ENCODE measurements around the gene SFXN2.
"Not testable (repeated sequence)": the region's sequence is repeated elsewhere in the genome, so short reads cannot be mapped to it uniquely, and the experiment has no call there.

SFXN2 gene

GRCh38 chr10:102752934-102753664, 38.7 kb downstream of the SFXN2 start:
- DNase-seq (ENCODE audit: low read depth in 2 of 2), result no peak

DNA sequence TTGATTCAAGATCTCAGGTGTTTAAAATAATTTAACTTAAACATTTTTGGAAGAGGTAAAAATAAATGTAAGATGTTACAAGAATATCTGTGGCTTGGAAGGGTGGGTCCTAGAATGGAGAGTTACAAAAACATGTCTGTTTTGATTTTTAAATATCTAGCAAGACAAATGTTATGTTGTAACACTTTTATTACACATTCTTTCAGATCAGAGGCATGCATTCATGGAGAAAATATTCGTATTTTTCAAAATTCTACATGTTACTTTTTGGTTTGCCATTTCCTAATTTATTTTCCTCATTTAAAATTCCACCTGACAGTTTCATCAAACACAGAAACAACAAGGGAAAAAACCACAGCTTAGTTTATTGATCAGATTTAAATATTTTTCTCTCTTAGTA, 39.3 kb downstream of the SFXN2 start:
- no peak for DNase-seq (ENCODE audit: low read depth in 2 of 2)

GRCh38 chr10:102757323-102757722, 42.9 kb downstream of the SFXN2 start:
- no peak for DNase-seq (ENCODE audit: low read depth in 2 of 2)

DNA sequence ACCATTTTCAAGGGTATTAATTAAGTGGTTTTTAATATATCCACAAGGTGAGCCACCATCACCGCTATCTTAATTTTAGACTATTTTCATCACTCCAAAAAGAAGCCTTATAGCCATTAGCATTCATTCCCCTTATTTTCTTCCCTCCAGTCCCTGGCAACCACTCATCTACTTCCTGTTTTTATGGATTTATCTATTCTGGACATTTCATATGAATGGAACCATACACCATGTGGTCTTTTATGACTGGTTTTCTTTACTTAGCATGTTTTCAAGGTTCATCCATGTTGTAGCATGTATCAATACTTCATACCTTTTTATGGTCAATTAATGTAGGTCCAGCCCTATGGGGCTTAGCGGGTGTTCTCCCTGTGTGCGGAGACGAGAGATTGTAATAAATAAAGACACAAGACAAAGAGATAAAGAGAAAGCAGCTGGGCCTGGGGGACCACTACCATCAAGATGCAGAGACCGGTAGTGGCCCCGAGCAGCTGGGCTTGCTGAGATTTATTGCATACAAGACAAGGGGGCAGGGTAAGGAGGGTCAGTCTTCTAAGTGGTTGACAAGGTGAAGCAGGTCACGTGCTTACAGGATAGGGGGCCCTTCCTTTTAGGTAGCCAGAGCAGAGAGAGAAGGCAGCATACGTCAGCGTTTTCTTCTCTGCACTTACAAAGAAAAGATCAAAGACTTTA, 44.0 kb downstream of the SFXN2 start:
- DNase-seq (ENCODE audit: low read depth in 2 of 2), result no peak

GRCh38 chr10:102758933-102759262, 44.5 kb downstream of the SFXN2 start:
- DNase-seq (ENCODE audit: low read depth in 2 of 2), result not testable (repeated sequence)

DNA sequence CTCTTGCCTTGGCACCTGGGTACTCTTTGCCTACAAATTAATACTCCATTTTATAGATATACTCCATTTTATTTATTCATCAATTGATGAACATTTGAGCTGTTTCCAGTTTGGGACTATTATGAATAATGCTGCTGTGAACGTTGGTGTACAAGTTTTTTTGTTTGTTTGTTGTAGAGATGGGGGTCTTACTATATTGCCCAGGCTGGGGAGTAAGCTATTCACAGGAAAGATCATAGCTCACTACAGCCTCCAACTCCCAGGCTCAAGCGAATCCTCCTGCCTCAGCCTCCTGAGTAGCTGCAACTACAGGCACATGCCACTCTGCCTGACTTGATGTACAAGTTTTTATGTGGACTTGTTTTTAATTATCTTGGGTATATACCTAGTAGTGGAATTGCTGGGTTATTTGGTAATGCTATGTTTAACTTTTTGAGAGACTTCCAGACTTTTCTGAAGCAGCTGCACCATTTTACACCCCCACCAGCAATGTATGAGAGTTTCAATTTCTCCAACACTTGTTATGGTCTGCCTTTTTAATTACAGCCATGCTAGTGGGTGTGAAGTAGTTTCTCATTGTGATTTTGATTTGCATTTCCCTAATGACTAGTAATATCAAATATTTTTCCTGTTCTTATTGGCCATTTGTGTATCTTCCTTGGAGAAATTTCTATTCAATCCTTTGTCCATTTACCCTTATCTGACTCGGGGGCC, 45.2 kb downstream of the SFXN2 start:
- DNase-seq (ENCODE audit: low read depth in 2 of 2), result no peak

- no peak for DNase-seq (ENCODE audit: low read depth in 2 of 2)
Measured at GRCh38 chr10:102761981-102762380, 47.5 kb downstream of the SFXN2 start.

GRCh38 chr10:102762401-102763015, 48.1 kb downstream of the SFXN2 start:
- DNase-seq (ENCODE audit: low read depth in 2 of 2), result no peak

DNA sequence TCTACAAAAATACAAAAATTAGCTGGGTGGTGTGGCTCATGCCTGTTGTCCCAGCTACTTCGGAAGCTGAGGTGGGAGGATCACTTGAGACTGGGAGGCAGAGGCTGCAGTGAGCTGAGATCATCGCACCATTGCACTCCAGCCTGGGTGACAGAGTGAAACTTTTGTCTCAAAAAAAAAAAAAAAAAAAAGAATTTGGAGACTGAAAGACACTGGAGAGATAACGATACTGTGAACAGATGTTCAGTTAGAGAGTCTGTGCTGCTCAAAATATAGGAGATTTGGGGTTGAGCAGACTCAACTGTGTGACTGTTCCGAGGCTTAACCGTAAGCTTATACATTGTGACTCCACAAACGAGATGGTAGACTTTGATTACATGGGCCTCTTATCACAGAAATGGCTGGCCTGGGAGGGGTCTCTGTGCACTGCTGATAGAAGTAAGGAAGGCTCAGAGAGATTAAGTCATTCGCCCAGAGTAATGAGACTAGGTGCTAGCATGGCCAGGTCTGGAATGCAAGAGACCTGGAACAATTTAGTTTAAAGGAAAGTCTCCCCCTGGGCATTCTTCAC, 48.7 kb downstream of the SFXN2 start:
- DNase-seq (ENCODE audit: low read depth in 2 of 2), result no peak

DNA sequence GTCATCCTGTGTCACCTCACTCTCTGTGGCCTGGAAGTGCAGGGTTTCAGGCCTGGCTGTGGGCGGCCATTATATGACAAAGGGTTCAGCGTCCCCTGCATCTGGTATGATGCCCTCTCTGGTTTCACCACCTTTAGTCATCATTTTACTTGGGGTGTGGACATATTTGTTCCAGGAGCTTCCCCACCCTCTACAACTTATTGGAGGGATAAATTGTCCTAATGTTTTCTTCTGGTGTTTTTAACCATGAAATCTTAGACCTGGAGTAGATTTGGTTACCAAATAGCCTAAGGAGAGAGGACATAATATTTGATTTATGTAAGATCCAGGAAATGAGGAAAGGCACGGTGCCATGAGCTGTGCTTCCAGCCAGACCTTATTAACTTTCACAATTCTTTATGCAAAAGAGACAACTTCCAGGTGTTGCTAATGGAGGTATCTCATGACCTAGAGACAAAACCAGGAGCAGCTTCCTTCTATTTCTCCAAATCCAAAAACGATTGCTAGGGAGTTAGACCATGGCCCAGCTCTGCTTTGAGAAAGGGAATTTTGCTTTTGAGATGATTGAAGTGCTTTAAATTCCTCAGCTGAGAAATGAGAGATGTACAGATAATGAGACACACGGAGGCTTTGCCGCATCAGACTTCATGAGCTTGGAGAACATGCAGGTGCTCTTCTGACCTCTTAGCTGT, 50.2 kb downstream of the SFXN2 start:
- DNase-seq (ENCODE audit: low read depth in 2 of 2), result no peak

GRCh38 chr10:102765336-102765735, 50.9 kb downstream of the SFXN2 start:
- no peak for DNase-seq (ENCODE audit: low read depth in 2 of 2)

DNA sequence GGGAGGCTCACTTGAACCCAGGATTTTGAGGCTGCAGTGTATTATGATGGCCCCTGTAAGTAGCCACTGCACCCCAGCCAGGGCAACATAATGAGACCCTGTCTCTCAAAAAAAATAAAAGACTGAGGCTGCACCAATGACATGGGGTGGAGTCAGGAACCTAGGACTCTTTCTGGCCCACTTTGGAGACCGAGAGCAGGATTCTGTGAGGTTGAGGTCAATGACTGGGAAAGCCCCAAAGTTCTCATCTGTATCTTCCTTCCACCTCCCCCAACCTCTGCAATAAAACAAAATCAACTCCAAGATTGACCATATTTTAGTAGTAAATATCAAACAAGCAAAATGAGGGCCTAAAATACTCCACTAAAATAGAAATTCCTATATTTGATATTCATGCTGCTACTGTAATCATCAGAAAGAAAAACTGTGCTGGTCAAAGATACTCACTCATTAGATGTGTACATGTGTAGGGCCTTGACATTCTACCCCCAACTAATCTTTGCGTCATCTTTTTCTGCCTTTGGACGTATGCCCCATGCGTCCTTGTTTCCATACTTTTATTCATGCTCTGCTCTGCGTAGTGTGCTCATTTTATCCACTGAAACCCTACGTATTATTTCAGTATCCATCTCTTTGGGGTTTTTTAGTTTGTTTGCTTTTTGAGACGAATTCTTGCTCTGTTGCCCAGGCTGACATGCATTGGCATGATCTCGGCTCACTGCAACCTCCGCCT, 53.2 kb downstream of the SFXN2 start:
- DNase-seq (ENCODE audit: low read depth in 2 of 2), result no peak

DNA sequence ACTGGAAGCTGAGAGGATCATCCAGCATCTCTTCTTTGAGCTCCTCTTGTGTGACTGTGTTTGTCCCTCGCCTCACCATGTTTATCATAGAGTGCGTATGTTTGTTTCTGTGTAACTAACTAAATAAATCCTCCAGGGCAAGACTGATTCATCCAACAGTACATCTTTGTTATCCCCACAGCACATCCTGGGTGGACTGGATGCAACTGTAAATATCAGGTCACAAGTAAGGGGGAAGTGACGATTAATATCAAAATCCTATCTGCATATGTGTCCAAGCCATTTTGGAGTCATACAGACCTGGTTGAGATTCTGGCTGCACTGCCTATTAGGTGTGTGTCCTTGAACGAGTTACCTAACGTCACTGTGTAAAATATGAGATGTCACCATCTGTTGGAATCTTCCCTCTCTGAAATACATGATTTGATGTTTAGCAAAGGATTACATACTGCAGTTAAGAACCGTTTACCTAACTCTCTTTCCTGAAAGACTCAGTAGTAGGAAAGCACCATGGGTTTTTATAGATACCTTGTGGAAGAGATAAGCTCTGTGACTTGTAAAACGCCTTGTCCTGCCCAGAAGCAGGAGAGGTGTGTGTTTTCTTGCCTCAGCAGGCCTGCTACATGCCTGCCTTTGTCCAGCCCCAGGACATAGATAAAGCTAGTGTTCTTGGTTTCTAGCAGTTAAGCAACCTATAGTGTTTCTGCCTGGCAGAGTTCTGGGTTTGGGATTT, 55.1 kb downstream of the SFXN2 start:
- DNase-seq (ENCODE audit: low read depth in 2 of 2), result no peak

DNA sequence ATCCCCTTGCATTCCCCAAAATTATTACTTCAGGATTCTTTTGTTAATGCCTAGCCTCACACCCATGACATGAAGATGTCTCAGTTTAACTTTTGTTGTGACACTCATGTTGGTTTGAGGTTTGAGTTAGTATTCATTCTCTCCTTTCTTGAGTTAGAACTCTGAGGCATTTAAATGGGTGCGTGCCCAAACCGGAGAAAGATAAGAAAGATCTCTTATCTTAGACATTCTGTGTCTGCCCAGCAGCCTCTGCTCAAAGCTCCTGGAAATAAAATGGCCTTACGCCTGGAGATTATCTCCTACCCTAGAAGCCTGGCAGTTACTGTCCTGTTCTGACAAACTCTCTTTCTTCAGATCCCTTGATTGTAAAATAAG, 55.7 kb downstream of the SFXN2 start:
- DNase-seq (ENCODE audit: low read depth in 2 of 2), result no peak

DNA sequence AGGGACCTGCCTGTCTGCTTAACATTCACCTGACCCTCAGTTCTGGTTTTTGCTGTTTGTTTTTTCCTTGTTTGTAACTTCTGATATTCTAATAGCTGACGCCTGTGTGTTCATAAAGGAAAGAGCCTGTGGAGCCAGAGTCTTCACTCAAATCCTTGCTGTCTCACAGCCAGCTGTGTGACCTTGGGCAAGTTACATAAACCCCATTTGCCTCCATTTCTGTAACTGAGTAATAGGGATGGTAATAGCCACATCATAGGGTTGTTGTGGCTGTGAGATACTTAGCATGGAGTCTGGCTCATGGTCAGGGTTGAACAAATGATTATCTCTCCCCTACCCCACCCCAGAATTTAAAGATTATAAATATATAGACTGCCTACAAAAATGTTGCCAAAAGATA, 56.4 kb downstream of the SFXN2 start:
- no peak for DNase-seq (ENCODE audit: low read depth in 2 of 2)

- no peak for DNase-seq (ENCODE audit: low read depth in 2 of 2)
Measured at GRCh38 chr10:102773320-102773719, 58.9 kb downstream of the SFXN2 start.

DNA sequence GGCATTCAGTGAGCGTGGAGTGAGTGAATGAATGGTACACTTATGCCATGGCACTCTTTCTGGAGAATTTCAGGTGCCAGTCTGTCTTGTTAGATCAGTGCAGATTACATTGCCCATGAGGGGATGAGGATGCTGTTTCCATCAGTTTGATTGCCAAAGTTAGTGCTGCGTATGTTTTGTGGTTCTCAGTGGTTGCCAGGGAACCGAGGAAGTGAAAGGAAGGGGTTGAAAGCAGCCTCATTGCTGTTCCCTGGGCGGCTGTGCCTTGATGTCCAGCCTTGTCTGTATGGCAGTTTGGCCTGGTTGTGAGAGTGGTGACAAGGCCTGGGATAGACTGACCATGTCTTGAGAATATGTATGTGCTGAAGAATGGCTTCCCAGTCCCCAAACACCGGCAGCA, 59.5 kb downstream of the SFXN2 start:
- no peak for DNase-seq (ENCODE audit: low read depth in 2 of 2)

DNA sequence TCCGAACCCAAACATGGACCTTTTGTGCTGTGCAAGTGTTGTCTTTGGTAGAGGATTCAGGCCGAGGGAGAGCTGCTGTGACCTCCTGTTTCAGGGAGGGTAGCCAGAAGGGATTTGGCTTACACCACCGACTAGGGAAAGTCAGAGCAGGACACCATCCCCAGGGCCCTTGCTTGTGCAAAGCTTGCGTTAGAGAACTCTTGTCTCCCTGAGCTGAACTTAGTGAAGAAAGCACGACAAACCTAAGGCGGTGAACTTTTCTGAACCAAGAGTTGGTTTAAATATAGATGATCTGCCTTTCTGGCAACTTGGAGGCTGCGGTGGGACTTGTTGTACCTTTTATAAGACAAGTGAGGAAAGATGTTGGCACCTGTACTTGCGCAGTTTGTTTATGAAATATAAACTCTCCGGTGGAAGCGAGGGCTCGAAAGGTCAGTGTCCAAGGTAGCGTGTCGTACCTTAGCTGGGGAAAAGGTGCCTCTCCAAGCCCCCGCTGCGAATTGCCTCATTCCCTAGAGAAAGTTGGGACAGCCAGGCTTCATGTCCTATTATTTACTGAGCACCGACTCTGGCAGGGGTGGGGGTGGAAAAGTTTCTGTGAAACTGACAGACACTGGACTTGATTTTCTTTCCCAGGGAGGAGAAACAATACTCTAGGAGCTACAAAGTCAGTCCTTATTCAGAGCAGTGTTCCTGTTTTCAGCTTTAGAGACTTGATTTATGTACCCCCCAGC, 60.9 kb downstream of the SFXN2 start:
- DNase-seq (ENCODE audit: low read depth in 2 of 2), result no peak

DNA sequence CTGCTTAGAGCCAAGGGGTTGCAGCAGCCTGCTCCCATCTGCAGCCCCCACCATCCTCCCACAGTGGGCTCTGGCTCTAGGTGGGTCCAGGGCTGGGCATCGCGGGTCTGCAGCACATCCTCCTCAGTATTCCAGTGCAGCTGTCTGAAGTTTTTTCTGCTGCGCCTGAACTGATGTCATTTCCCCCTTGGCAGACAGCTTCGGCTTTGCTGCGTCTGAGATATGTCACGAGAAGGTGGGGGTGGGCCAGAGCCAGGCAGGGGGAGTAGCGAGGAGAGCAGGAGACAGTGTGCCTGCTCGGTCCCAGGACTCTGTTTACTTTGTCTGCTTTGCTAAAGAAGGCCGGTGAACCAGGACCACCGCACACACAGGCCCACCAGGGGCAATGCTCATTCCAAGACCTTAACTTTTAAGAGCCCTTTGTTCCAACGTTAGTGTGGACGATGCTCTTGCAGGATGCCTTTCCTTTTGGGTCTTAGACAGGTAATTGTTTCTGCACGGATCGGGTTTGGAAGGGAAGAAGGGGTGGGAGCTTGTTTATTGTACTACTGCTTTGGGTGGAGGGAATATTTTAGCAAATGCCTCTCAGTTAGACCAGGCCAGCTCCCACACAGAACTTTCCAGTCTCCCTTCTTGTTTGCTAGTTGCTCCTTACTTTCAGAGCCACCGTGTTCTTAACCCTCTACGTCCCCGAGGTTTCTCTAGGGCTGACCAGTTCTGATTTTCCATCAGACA, 61.7 kb downstream of the SFXN2 start:
- no peak for DNase-seq (ENCODE audit: low read depth in 2 of 2)

Measured in stimulated activated CD4-positive, alpha-beta T cell treated with anti-CD3 and anti-CD28 coated beads, Interleukin-1b, Interleukin-23, amount 100 ng/mL, for 1 hour (primary cell).